ENCODE data around the gene KLHL28.

KLHL28 gene

DNA sequence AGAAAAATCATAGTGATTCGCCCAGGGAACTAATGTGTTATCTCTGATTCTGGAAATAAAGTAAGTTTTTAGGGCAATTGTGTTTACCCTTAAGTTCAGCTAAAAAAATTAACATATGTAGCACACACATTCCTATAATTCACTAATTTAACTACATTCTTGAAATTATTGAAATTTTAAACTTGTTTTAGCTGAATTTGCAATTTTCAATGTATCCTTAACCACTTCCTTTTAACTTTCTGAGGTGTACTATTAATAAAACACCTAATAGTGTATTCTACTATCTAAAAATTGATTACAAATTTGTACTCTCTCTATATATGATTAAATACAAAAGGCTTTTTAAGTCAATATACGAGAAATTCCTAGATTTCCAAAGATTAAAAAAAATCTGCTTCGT is 2.2 kb downstream of the KLHL28 start:
- Histone ChIP-seq H2AK5ac (ENCODE audit: low read length) (no peak overlapping the region), H3K4me2 (ENCODE audit: low read length) (no peak overlapping the region), H3K23ac (ENCODE audit: low read length) (no peak overlapping the region), H3K4me1 (ENCODE audit: control insufficient read depth, low read depth, low read length) (peaks cover 6% of the 10 kb centered on the region), H3K56ac (ENCODE audit: low read length) (no peak overlapping the region), H2BK15ac (replicated peaks; ENCODE audit: low read depth) (no peak overlapping the region), H3K4ac (ENCODE audit: low read depth, low read length) (no peak overlapping the region), H4K8ac (ENCODE audit: low read depth, low read length) (no peak overlapping the region), H2BK5ac (ENCODE audit: low read length) (no peak overlapping the region), H3K79me1 (ENCODE audit: low read length) (peaks cover 7% of the 10 kb centered on the region), H3K4me3 (ENCODE audit: low read length) (no peak overlapping the region), H3K36me3 (ENCODE audit: control insufficient read depth, insufficient read depth, low read length) (no peaks in the 10 kb centered on the region), H3K27ac (ENCODE audit: low read depth, low read length) (no peak overlapping the region), H3K27me3 (ENCODE audit: insufficient read depth, low read length, poor library complexity) (no peaks in the 10 kb centered on the region), H3K18ac (ENCODE audit: low read length) (no peak overlapping the region), H4K5ac (ENCODE audit: low read length) (no peak overlapping the region), H3K79me2 (ENCODE audit: control insufficient read depth, insufficient read depth, low read length) (peaks cover 25% of the 10 kb centered on the region), H3K9ac (ENCODE audit: low read length) (no peak overlapping the region), H2BK120ac (ENCODE audit: low read depth, low read length) (no peak overlapping the region)
- DNase-seq, result no peak
- no CpG with 5 or more reads among the region's 3 CpGs for WGBS (ENCODE audit: extremely low coverage, insufficient coverage, low lambda C conversion rate)

- no peak overlapping the region for H2BK15ac ChIP-seq (replicated peaks; ENCODE audit: low read depth)
Measured at GRCh38 chr14:44956866-44957265, 4.9 kb downstream of the KLHL28 start.

GRCh38 chr14:44955528-44955927 is 6.2 kb downstream of the KLHL28 start:
- Histone ChIP-seq H3K36me3 (ENCODE audit: control insufficient read depth, insufficient read depth, low read length) (no peaks in the 10 kb centered on the region), H2BK15ac (replicated peaks; ENCODE audit: low read depth) (no peak overlapping the region), H3K18ac (ENCODE audit: low read length) (no peak overlapping the region), H3K27me3 (ENCODE audit: insufficient read depth, low read length, poor library complexity) (no peaks in the 10 kb centered on the region), H3K4me1 (ENCODE audit: control insufficient read depth, low read depth, low read length) (no peaks in the 10 kb centered on the region), H3K9ac (ENCODE audit: low read length) (no peak overlapping the region), H2BK120ac (ENCODE audit: low read depth, low read length) (no peak overlapping the region), H3K4me3 (ENCODE audit: low read length) (no peak overlapping the region), H3K56ac (ENCODE audit: low read length) (no peak overlapping the region), H3K79me2 (ENCODE audit: control insufficient read depth, insufficient read depth, low read length) (peaks cover 9% of the 10 kb centered on the region), H3K23ac (ENCODE audit: low read length) (no peak overlapping the region), H3K4me2 (ENCODE audit: low read length) (no peak overlapping the region), H2AK5ac (ENCODE audit: low read length) (no peak overlapping the region), H4K8ac (ENCODE audit: low read depth, low read length) (no peak overlapping the region), H4K5ac (ENCODE audit: low read length) (no peak overlapping the region), H3K4ac (ENCODE audit: low read depth, low read length) (no peak overlapping the region), H3K79me1 (ENCODE audit: low read length) (peaks cover 5% of the 10 kb centered on the region), H2BK5ac (ENCODE audit: low read length) (no peak overlapping the region), H3K27ac (ENCODE audit: low read depth, low read length) (no peak overlapping the region)
- DNase-seq, result no peak
- WGBS (ENCODE audit: extremely low coverage, insufficient coverage, low lambda C conversion rate), result no CpG with 5 or more reads among the region's 3 CpGs

More at GRCh38 chr14:44956866-44957265, 4.9 kb downstream of the KLHL28 start:
- Histone ChIP-seq H3K79me1 (ENCODE audit: low read length) (peaks cover 2% of the 10 kb centered on the region), H3K9ac (ENCODE audit: low read length) (no peak overlapping the region), H3K4me3 (ENCODE audit: low read length) (no peak overlapping the region), H3K18ac (ENCODE audit: low read length) (no peak overlapping the region), H3K27me3 (ENCODE audit: insufficient read depth, low read length, poor library complexity) (no peaks in the 10 kb centered on the region), H4K5ac (ENCODE audit: low read length) (no peak overlapping the region), H3K4me2 (ENCODE audit: low read length) (no peak overlapping the region), H3K4me1 (ENCODE audit: control insufficient read depth, low read depth, low read length) (no peaks in the 10 kb centered on the region), H3K56ac (ENCODE audit: low read length) (no peak overlapping the region), H3K79me2 (ENCODE audit: control insufficient read depth, insufficient read depth, low read length) (peaks cover 9% of the 10 kb centered on the region), H2BK5ac (ENCODE audit: low read length) (no peak overlapping the region), H2BK120ac (ENCODE audit: low read depth, low read length) (no peak overlapping the region), H3K27ac (ENCODE audit: low read depth, low read length) (no peak overlapping the region), H2AK5ac (ENCODE audit: low read length) (no peak overlapping the region), H3K23ac (ENCODE audit: low read length) (no peak overlapping the region), H3K4ac (ENCODE audit: low read depth, low read length) (no peak overlapping the region), H4K8ac (ENCODE audit: low read depth, low read length) (no peak overlapping the region), H3K36me3 (ENCODE audit: control insufficient read depth, insufficient read depth, low read length) (no peaks in the 10 kb centered on the region)
- DNase-seq, result no peak
- WGBS (ENCODE audit: extremely low coverage, insufficient coverage, low lambda C conversion rate), result 100% methylated on average over 1 of the region's 3 CpGs

- Histone ChIP-seq H2BK120ac (ENCODE audit: low read depth, low read length) (no peak overlapping the region), H2AK5ac (ENCODE audit: low read length) (no peak overlapping the region), H3K27me3 (ENCODE audit: insufficient read depth, low read length, poor library complexity) (no peaks in the 10 kb centered on the region), H3K9ac (ENCODE audit: low read length) (no peak overlapping the region), H3K36me3 (ENCODE audit: control insufficient read depth, insufficient read depth, low read length) (no peaks in the 10 kb centered on the region), H3K4me3 (ENCODE audit: low read length) (no peak overlapping the region), H2BK15ac (replicated peaks; ENCODE audit: low read depth) (no peak overlapping the region), H3K4ac (ENCODE audit: low read depth, low read length) (no peak overlapping the region), H3K27ac (ENCODE audit: low read depth, low read length) (no peak overlapping the region), H3K79me2 (ENCODE audit: control insufficient read depth, insufficient read depth, low read length) (peaks cover 5% of the 10 kb centered on the region), H3K79me1 (ENCODE audit: low read length) (peaks cover 3% of the 10 kb centered on the region), H3K56ac (ENCODE audit: low read length) (no peak overlapping the region), H3K4me2 (ENCODE audit: low read length) (no peak overlapping the region), H3K23ac (ENCODE audit: low read length) (no peak overlapping the region), H3K4me1 (ENCODE audit: control insufficient read depth, low read depth, low read length) (no peaks in the 10 kb centered on the region), H4K5ac (ENCODE audit: low read length) (no peak overlapping the region), H3K18ac (ENCODE audit: low read length) (no peak overlapping the region), H4K8ac (ENCODE audit: low read depth, low read length) (no peak overlapping the region), H2BK5ac (ENCODE audit: low read length) (no peak overlapping the region)
- no CpG with 5 or more reads among the region's 3 CpGs for WGBS (ENCODE audit: extremely low coverage, insufficient coverage, low lambda C conversion rate)
- no peak for DNase-seq
Measured at GRCh38 chr14:44954750-44955149, 7.0 kb downstream of the KLHL28 start.

DNA sequence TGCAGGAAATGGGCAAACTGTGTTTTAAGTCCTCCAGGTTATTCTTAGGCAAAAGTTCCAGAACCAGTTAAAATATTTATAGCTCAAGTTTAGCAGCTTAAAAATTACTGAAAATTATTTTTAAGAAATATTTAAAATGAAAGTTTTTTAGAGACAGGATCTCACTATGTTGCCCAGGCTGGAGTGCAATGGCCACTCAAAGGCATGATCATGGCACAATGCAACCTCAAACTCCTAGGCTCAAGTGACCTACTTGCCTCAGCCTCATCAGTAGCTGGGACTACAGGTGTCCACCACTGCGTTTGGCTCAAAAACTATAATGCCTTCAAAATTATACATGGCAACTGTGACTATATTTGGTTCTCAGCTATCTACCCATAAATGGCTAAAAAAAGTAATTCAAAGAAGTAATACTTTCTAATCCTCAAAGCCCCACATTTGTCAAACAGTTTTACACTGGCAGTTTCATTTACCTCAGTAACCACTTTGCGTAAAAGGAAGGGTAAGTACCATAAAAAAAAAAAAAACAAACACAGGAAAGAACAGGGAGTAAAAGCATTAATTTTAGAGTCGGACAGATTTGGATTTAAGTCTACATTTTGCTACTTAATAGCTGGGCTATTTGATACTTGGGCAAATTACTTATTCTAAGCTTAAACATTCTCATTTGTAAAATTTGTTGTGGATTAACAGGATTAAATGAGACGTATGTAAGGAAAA is 9.2 kb downstream of the KLHL28 start:
- H2AK5ac ChIP-seq (ENCODE audit: low read length), result no peak overlapping the region
- no peak overlapping the region for H3K56ac ChIP-seq (ENCODE audit: low read length)
- H2BK120ac ChIP-seq (ENCODE audit: low read depth, low read length), result no peak overlapping the region
- H4K8ac ChIP-seq (ENCODE audit: low read depth, low read length), result no peak overlapping the region
- DNase-seq, result no peak
- H3K36me3 ChIP-seq (ENCODE audit: control insufficient read depth, insufficient read depth, low read length), result no peaks in the 10 kb centered on the region
- H3K4ac ChIP-seq (ENCODE audit: low read depth, low read length), result no peak overlapping the region
- no peak overlapping the region for H3K4me3 ChIP-seq (ENCODE audit: low read length)
- H3K9ac ChIP-seq (ENCODE audit: low read length), result no peak overlapping the region
- no peak overlapping the region for H3K27ac ChIP-seq (ENCODE audit: low read depth, low read length)
- no peak overlapping the region for H2BK15ac ChIP-seq (replicated peaks; ENCODE audit: low read depth)
- H3K79me2 ChIP-seq (ENCODE audit: control insufficient read depth, insufficient read depth, low read length), result peaks cover 5% of the 10 kb centered on the region
- H3K4me1 ChIP-seq (ENCODE audit: control insufficient read depth, low read depth, low read length), result no peaks in the 10 kb centered on the region
- H4K5ac ChIP-seq (ENCODE audit: low read length), result no peak overlapping the region
- no peak overlapping the region for H3K18ac ChIP-seq (ENCODE audit: low read length)
- no peak overlapping the region for H3K4me2 ChIP-seq (ENCODE audit: low read length)
- 100% methylated on average over 1 of the region's 4 CpGs for WGBS (ENCODE audit: extremely low coverage, insufficient coverage, low lambda C conversion rate)
- no peak overlapping the region for H3K23ac ChIP-seq (ENCODE audit: low read length)
- no peaks in the 10 kb centered on the region for H3K27me3 ChIP-seq (ENCODE audit: insufficient read depth, low read length, poor library complexity)
- H2BK5ac ChIP-seq (ENCODE audit: low read length), result no peak overlapping the region
- H3K79me1 ChIP-seq (ENCODE audit: low read length), result peaks cover 3% of the 10 kb centered on the region

GRCh38 chr14:44951051-44951450 is 10.7 kb downstream of the KLHL28 start:
- Histone ChIP-seq H3K9ac (ENCODE audit: low read length) (no peak overlapping the region), H2BK5ac (ENCODE audit: low read length) (no peak overlapping the region), H4K8ac (ENCODE audit: low read depth, low read length) (no peak overlapping the region), H3K4me3 (ENCODE audit: low read length) (no peak overlapping the region), H3K79me1 (ENCODE audit: low read length) (peaks cover 5% of the 10 kb centered on the region), H3K4me1 (ENCODE audit: control insufficient read depth, low read depth, low read length) (no peaks in the 10 kb centered on the region), H3K23ac (ENCODE audit: low read length) (no peak overlapping the region), H3K36me3 (ENCODE audit: control insufficient read depth, insufficient read depth, low read length) (no peaks in the 10 kb centered on the region), H2AK5ac (ENCODE audit: low read length) (no peak overlapping the region), H2BK120ac (ENCODE audit: low read depth, low read length) (no peak overlapping the region), H4K5ac (ENCODE audit: low read length) (no peak overlapping the region), H3K27me3 (ENCODE audit: insufficient read depth, low read length, poor library complexity) (no peaks in the 10 kb centered on the region), H3K4ac (ENCODE audit: low read depth, low read length) (no peak overlapping the region), H3K79me2 (ENCODE audit: control insufficient read depth, insufficient read depth, low read length) (peaks cover 5% of the 10 kb centered on the region), H3K56ac (ENCODE audit: low read length) (no peak overlapping the region), H3K18ac (ENCODE audit: low read length) (no peak overlapping the region), H2BK15ac (replicated peaks; ENCODE audit: low read depth) (no peak overlapping the region), H3K4me2 (ENCODE audit: low read length) (no peak overlapping the region), H3K27ac (ENCODE audit: low read depth, low read length) (no peak overlapping the region)
- no peak for DNase-seq
- WGBS (ENCODE audit: extremely low coverage, insufficient coverage, low lambda C conversion rate), result no CpG with 5 or more reads among the region's 2 CpGs

Measured in mesendoderm (in vitro differentiated cells).